Endothelial cell (in vitro differentiated cells): Measurements from ENCODE around the gene TMEM229B. TPM values are rescaled to one million over a fixed set of nuclear protein-coding genes. Genes with fewer than 3 reads are reported as not detected.

Experiments
- DNase-seq: peaks from one replicate; pipeline ENCODE4 v3.0.0; 2021; ENCODE audit warnings: low spot score
- H3K27ac Mint-ChIP-seq: one replicate; pipeline ENCODE4 v1.8.0; 2021; ENCODE audit warnings: mixed read lengths, inconsistent platforms; ENCODE audit not compliant: unreplicated experiment
- H3K27me3 Mint-ChIP-seq: one replicate; pipeline ENCODE4 v1.8.0; 2021; ENCODE audit warnings: mild to moderate bottlenecking, moderate library complexity, mixed read lengths, inconsistent platforms; ENCODE audit not compliant: unreplicated experiment
- H3K36me3 Mint-ChIP-seq: one replicate; pipeline ENCODE4 v1.8.0; 2021; ENCODE audit warnings: mild to moderate bottlenecking, low read depth, mixed read lengths, inconsistent platforms; ENCODE audit not compliant: unreplicated experiment
- H3K4me1 Mint-ChIP-seq: one replicate; pipeline ENCODE4 v1.8.0; 2021; ENCODE audit warnings: mild to moderate bottlenecking, mixed read lengths, inconsistent platforms; ENCODE audit not compliant: unreplicated experiment
- H3K4me3 Mint-ChIP-seq: one replicate; pipeline ENCODE4 v1.8.0; 2021; ENCODE audit warnings: mild to moderate bottlenecking, mixed read lengths, inconsistent platforms; ENCODE audit not compliant: unreplicated experiment
- H3K9me3 Mint-ChIP-seq: one replicate; pipeline ENCODE4 v1.8.0; 2021; ENCODE audit warnings: mixed read lengths, inconsistent platforms; ENCODE audit not compliant: unreplicated experiment
- total RNA-seq: library from RNA; stranded (reverse); fragmentation: NEBNext Ultra II Directional; extraction: Animal tissue kit (Norgen Biotek cat#: 25700); gene quantifications from one replicate; pipeline ENCODE4 v1.2.1, GENCODE V29; 2021; ENCODE audit not compliant: unreplicated experiment
- TF ChIP-seq, protein P1 (sequence below): fragments of 200-600 bp; sonication (generic); IDR thresholded peaks from one replicate; pipeline ENCODE4 v1.5.0; 2021; ENCODE audit warnings: antibody characterized with exemption; ENCODE audit not compliant: unreplicated experiment

The TMEM229B gene
- total RNA-seq, 1 donor from 2014 or later, result 0.08 TPM

DNA sequence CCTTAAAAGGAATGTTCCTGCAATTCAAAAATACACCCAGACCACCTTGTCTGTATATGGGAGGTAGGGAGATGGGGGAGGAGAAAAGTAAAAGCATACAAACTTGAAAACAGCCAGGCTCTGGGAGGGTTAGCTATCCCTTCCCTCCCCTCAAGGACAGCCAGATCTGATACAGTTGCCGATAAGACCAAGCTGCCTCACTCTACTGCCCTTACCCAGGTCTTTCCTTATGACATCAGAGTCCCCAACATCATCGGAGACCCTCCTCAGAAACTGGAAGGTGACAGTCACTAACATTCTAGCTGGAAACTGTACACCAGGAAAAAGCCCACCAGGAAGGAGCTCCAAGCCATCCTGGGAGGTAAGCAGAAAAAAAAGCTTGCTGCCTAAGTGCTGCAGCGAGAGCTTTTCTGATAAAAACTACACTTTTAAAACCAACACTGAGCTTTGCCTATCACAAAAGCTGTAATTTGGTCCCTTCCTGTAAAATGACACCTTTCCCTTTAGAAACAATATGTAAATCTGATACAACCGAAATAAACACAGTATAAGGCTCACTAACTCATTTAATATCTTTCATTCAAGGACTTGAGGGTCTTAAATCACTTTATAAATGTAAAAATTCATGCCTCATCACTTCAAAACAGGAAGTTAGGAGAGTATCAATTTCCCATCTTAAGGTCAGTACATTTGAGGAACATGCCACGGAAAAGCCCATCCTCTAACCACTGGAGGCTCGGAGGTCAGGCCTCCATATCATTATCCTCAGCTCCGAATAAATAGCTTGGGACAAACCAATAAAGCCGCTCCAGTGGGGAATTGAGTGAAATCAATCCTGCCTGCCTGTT is 24.2 kb upstream of the TMEM229B start:
- no peak for DNase-seq
- TF ChIP-seq, protein P1, sequence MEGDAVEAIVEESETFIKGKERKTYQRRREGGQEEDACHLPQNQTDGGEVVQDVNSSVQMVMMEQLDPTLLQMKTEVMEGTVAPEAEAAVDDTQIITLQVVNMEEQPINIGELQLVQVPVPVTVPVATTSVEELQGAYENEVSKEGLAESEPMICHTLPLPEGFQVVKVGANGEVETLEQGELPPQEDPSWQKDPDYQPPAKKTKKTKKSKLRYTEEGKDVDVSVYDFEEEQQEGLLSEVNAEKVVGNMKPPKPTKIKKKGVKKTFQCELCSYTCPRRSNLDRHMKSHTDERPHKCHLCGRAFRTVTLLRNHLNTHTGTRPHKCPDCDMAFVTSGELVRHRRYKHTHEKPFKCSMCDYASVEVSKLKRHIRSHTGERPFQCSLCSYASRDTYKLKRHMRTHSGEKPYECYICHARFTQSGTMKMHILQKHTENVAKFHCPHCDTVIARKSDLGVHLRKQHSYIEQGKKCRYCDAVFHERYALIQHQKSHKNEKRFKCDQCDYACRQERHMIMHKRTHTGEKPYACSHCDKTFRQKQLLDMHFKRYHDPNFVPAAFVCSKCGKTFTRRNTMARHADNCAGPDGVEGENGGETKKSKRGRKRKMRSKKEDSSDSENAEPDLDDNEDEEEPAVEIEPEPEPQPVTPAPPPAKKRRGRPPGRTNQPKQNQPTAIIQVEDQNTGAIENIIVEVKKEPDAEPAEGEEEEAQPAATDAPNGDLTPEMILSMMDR, result no peak
- no peak overlapping the region for H3K4me3 Mint-ChIP-seq
- H3K9me3 Mint-ChIP-seq, result no peaks in the 10 kb centered on the region
- peaks cover 8% of the 10 kb centered on the region for H3K27me3 Mint-ChIP-seq
- peaks cover 7% of the 10 kb centered on the region for H3K4me1 Mint-ChIP-seq
- H3K27ac Mint-ChIP-seq, result no peak overlapping the region
- H3K36me3 Mint-ChIP-seq, result no peaks in the 10 kb centered on the region

DNA sequence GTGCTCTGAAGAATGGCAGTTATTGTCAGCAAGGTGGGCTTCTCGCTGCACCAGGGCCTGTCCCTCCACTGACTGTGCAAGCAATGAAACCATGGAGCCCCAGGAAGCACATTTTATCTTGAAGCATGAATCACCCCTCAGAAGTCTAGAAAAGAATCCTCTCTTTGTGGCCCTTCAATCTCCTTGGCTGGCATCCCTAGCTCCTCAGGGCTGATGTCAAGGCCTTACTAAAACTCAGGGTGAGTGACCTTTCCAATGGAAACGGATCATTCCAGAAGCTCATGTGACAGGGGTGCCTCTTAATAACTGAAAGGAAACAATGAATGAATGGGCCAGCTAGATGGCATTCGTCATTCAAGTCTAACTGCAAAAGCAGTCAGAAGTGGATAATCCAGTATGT is 22.3 kb upstream of the TMEM229B start:
- H3K27ac Mint-ChIP-seq, result no peak overlapping the region
- TF ChIP-seq, protein P1, result no peak
- no peak overlapping the region for H3K4me3 Mint-ChIP-seq
- no peaks in the 10 kb centered on the region for H3K36me3 Mint-ChIP-seq
- no peaks in the 10 kb centered on the region for H3K9me3 Mint-ChIP-seq
- H3K4me1 Mint-ChIP-seq, result no peaks in the 10 kb centered on the region
- H3K27me3 Mint-ChIP-seq, result peaks cover 2% of the 10 kb centered on the region
- no peak for DNase-seq

DNA sequence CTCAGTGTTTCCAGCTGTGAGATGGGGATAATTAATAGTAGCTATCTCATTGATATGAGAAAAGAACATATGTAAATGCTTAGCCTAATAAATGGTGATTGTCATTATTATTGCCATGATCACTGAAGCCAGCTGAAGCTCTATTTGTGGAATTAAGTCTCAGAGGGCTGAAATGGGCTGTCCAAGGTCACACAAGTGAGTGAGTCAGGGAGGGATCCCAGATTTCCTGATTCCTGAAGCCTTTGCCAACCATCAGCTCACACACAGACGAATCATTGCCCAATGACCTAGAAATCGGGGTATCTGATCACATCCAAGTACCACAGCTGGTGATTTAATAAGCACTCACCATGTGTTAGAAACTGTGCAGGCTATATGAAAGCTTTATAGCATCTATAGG is 21.6 kb upstream of the TMEM229B start:
- Mint-ChIP-seq H3K9me3 (no peaks in the 10 kb centered on the region), H3K4me3 (no peak overlapping the region), H3K27ac (no peak overlapping the region), H3K4me1 (no peaks in the 10 kb centered on the region), H3K27me3 (peaks cover 2% of the 10 kb centered on the region), H3K36me3 (no peaks in the 10 kb centered on the region)
- TF ChIP-seq, protein P1, result no peak
- no peak for DNase-seq

DNA sequence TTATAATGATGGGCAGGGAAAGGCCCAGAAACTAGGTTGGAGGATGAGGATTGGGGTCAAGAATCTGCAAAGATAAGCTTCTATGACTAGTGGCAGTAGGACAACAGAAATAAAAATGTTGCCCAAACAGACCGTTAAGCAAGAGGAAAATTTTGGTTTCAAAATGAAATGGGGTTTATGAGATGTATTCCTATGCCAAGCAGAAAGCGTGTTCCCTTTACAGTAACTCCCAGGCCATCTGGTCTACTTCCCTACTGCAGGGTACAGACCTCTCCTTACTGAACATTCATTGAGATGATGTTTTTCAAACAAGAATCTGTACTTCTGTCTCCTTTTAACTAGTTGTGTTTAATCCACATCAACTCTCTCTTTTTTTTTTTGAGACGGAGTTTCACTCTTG is 20.4 kb upstream of the TMEM229B start:
- Mint-ChIP-seq H3K36me3 (no peaks in the 10 kb centered on the region), H3K4me1 (no peaks in the 10 kb centered on the region), H3K27me3 (no peaks in the 10 kb centered on the region), H3K4me3 (no peak overlapping the region), H3K27ac (no peak overlapping the region), H3K9me3 (no peaks in the 10 kb centered on the region)
- DNase-seq, result no peak
- TF ChIP-seq, protein P1, result no peak

DNA sequence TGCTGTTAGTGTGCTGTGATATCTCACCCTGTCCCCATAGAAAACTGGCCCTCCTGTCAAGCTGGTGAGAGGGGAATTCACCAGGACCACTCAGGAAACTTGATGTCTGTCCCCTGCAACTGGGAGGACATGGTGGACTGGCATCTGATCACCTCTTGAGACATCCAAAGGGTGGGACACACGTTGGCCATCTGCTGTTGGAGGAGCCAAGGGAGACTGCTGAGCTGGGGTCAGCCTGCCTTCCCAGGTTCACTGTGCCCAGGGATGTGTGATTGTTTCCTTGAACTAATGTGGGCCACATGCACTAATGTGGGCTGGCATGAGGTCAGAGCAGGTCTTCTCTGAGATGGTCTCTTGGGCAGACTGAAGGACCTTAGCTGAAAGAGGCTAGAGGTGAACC is 16.7 kb upstream of the TMEM229B start:
- Mint-ChIP-seq H3K27me3 (no peaks in the 10 kb centered on the region), H3K27ac (no peak overlapping the region), H3K4me1 (no peaks in the 10 kb centered on the region)

More for the DNA sequence above, 16.7 kb upstream of the TMEM229B start:
- Mint-ChIP-seq H3K36me3 (no peaks in the 10 kb centered on the region), H3K4me3 (no peak overlapping the region), H3K9me3 (no peaks in the 10 kb centered on the region)
- TF ChIP-seq, protein P1, result no peak
- DNase-seq, result no peak
